K562 (cell line): Measurements from ENCODE around the gene ATAD5. TPM values are rescaled to one million over a fixed set of nuclear protein-coding genes. Genes with fewer than 3 reads are reported as not detected.

Source experiments
- ATAC-seq: fragments of 200-7000 bp; cut with Tn5 transposase; 3 replicates; pipeline ENCODE4 v1.9.1; 2020; ENCODE audit warnings: moderate library complexity
- BruUV-seq: library from RNA; stranded (reverse); fragments of 400-500 nt; replicated peaks from 2 replicates; lab custom pipeline; 2021; lab: Mats Ljungman, UMichigan
- CTCF ChIA-PET: fragments of 300-600 bp; formaldehyde crosslinking; extraction: SDS; loops from one replicate; lab custom pipeline; 2021; ENCODE audit warnings: low intra/inter-chr PET ratio; lab: Yijun Ruan, JAX
- POLR2A ChIA-PET: fragments of 300-600, 350-650 bp; sonication (Branson Sonifier 250); formaldehyde crosslinking; extraction: SDS; loops from one replicate; lab custom pipeline; 2021; ENCODE audit warnings: antibody characterized with exemption, inconsistent platforms; lab: Yijun Ruan, JAX
- DNase-seq, 4 experiments: peaks; one replicate each; pipeline versions ENCODE4 v3.0.0 to v3.0.0-alpha.2; 2011 to 2018; ENCODE audit warnings: low spot score in 3 of 4, mixed read lengths in 3 of 4; ENCODE audit errors: extremely low read depth in 1 of 4
- FAIRE-seq: peaks from 2 replicates; lab custom pipeline; 2011; peaks lifted over from hg19 to GRCh38; lab: Jason Lieb, UNC
- H2AFZ ChIP-seq: 2 replicates; pipeline ENCODE4 v1.6.0; 2011; ENCODE audit warnings: low read depth, low read length, control low read depth, inconsistent platforms
- H3K27ac ChIP-seq: fragments of 200-600 bp; 3 replicates; pipeline ENCODE4 v1.8.0; 2011; ENCODE audit warnings: low read depth, mild to moderate bottlenecking, control low read depth, inconsistent platforms, low read length, moderate library complexity, mixed read lengths; ENCODE audit errors: extremely low read depth
- H3K27me3 ChIP-seq, 2 experiments: fragments of 300-600 bp in 1 of 2; 2 replicates in 1 of 2; 3 replicates in 1 of 2; pipeline versions ENCODE4 v1.6.0 to v1.8.0; 2011; ENCODE audit warnings: inconsistent platforms in 2 of 2, low read length in 2 of 2, mild to moderate bottlenecking in 1 of 2, mixed read lengths in 1 of 2, moderate library complexity in 1 of 2; ENCODE audit not compliant: control insufficient read depth in 2 of 2, insufficient read depth in 2 of 2
- H3K36me3 ChIP-seq: fragments of 300-600 bp; 3 replicates; pipeline ENCODE4 v1.8.0; 2011; ENCODE audit warnings: mild to moderate bottlenecking, low read length, inconsistent platforms; ENCODE audit not compliant: control insufficient read depth, insufficient read depth
- H3K4me1 ChIP-seq, 2 experiments: fragments of 200-600 bp in 1 of 2; replicated peaks in 1 of 2; 2 replicates in 1 of 2; 3 replicates in 1 of 2; pipeline versions ENCODE4 v1.5.1 to v1.8.0; 2011; ENCODE audit warnings: inconsistent platforms in 2 of 2, low read length in 2 of 2, mild to moderate bottlenecking in 1 of 2, mixed read lengths in 1 of 2, moderate library complexity in 1 of 2; ENCODE audit not compliant: control insufficient read depth in 2 of 2, insufficient read depth in 2 of 2
- H3K4me2 ChIP-seq: 2 replicates; pipeline ENCODE4 v1.6.1; 2011; ENCODE audit warnings: low read length, control low read depth, inconsistent platforms, mixed read lengths; ENCODE audit not compliant: insufficient read depth
- H3K4me3 ChIP-seq: fragments of 200-600 bp; sonication (generic), shearing (Covaris generic); 2 replicates; pipeline ENCODE4 v1.5.1; 2016; ENCODE audit warnings: control low read depth, inconsistent platforms
- H3K79me2 ChIP-seq: fragments of 200-600 bp; 3 replicates; pipeline ENCODE4 v1.8.0; 2011; ENCODE audit warnings: low read length, inconsistent platforms; ENCODE audit not compliant: control insufficient read depth, insufficient read depth
- H3K9ac ChIP-seq, 2 experiments: 2 replicates each; pipeline versions ENCODE4 v1.6.0 to v1.6.1; 2011; ENCODE audit warnings: low read depth in 2 of 2, low read length in 2 of 2, control low read depth in 1 of 2, inconsistent platforms in 1 of 2, mild to moderate bottlenecking in 1 of 2, mixed read lengths in 1 of 2; ENCODE audit not compliant: insufficient read depth in 1 of 2
- H3K9me1 ChIP-seq: one replicate; pipeline ENCODE4 v1.6.0; 2011; ENCODE audit warnings: inconsistent platforms, mild to moderate bottlenecking, low read length, moderate library complexity; ENCODE audit not compliant: control insufficient read depth, insufficient read depth
- H3K9me3 ChIP-seq: replicated peaks from 2 replicates; pipeline ENCODE4 v1.5.1; 2011; ENCODE audit warnings: low read depth, low read length, inconsistent platforms; ENCODE audit not compliant: control insufficient read depth, insufficient read depth
- H4K20me1 ChIP-seq: replicated peaks from 2 replicates; pipeline ENCODE4 v1.6.1; 2011; ENCODE audit warnings: low read length, inconsistent platforms, mixed read lengths; ENCODE audit not compliant: control insufficient read depth, insufficient read depth
- C11orf30 ChIP-seq: fragments of 450-650 bp; IDR thresholded peaks from 2 replicates; pipeline ENCODE4 v1.6.1; 2016; ENCODE audit warnings: low read depth, mild to moderate bottlenecking
- CEBPB ChIP-seq: fragments of 450-650 bp; IDR thresholded peaks from 2 replicates; pipeline ENCODE4 v1.6.1; 2016; ENCODE audit warnings: missing genetic modification characterization, missing compliant biosample characterization
- COPS2 ChIP-seq: fragments of 450-650 bp; conservative IDR thresholded peaks from 2 replicates; pipeline ENCODE4 v1.6.1; 2016; ENCODE audit warnings: mild to moderate bottlenecking, moderate library complexity
- FOXP4 ChIP-seq: sonication (generic); formaldehyde crosslinking; IDR thresholded peaks from 2 replicates; pipeline ENCODE4 v1.8.0; 2022; ENCODE audit warnings: mild to moderate bottlenecking, missing genetic modification reagents, borderline replicate concordance
- KLF6 ChIP-seq: fragments of 250-450 bp; sonication (Bioruptor Pico); IDR thresholded peaks from 2 replicates; pipeline ENCODE4 v1.4.0; 2020; ENCODE audit warnings: mild to moderate bottlenecking, moderate library complexity, borderline replicate concordance
- MAFF ChIP-seq: IDR thresholded peaks from 2 replicates; pipeline ENCODE4 v1.6.1; 2012; ENCODE audit warnings: low read length, improper control_type of control experiment
- MAFG ChIP-seq: fragments of 450-650 bp; conservative IDR thresholded peaks from 2 replicates; pipeline ENCODE4 v1.6.1; 2016; ENCODE audit warnings: missing genetic modification characterization, missing compliant biosample characterization
- NCOR1 ChIP-seq: fragments of 450-650 bp; IDR thresholded peaks from 2 replicates; pipeline ENCODE4 v1.6.1; 2016; ENCODE audit warnings: mild to moderate bottlenecking, moderate library complexity
- NR3C1 ChIP-seq: sonication (generic); formaldehyde crosslinking; IDR thresholded peaks from 2 replicates; pipeline ENCODE4 v1.8.1; 2022; ENCODE audit warnings: missing genetic modification reagents
- PHF20 ChIP-seq: fragments of 450-650 bp; IDR thresholded peaks from 2 replicates; pipeline ENCODE4 v1.6.1; 2018; ENCODE audit not compliant: partially characterized antibody
- SAP30 ChIP-seq: fragments of 200-600 bp; sonication (generic); IDR thresholded peaks from 2 replicates; pipeline ENCODE4 v1.6.1; 2012; ENCODE audit warnings: borderline replicate concordance, low read depth, mild to moderate bottlenecking, moderate library complexity, low read length, control low read depth, inconsistent platforms; ENCODE audit not compliant: insufficient read depth, poor library complexity, severe bottlenecking
- SMAD2 ChIP-seq: fragments of 150-350 bp; IDR thresholded peaks from 2 replicates; pipeline ENCODE4 v1.6.1; 2014; ENCODE audit warnings: low read depth, mild to moderate bottlenecking, low read length
- SRF ChIP-seq, 2 experiments: fragments of 250-450, 450-650 bp in 1 of 2; sonication (Bioruptor Pico) in 1 of 2; sonication (generic) in 1 of 2; formaldehyde crosslinking; IDR thresholded peaks; 2 replicates each; pipeline versions ENCODE4 v1.5.0 to v1.5.1; 2020 to 2022; ENCODE audit warnings: mild to moderate bottlenecking in 1 of 2, missing genetic modification reagents in 1 of 2
- TCFL5 ChIP-seq: fragments of 250-450 bp; sonication (Bioruptor Pico); conservative IDR thresholded peaks from 2 replicates; pipeline ENCODE4 v1.6.1; 2021; ENCODE audit warnings: mild to moderate bottlenecking, moderate library complexity, matching md5 sums
- ZNF124 ChIP-seq: sonication (generic); formaldehyde crosslinking; IDR thresholded peaks from 2 replicates; pipeline ENCODE4 v1.8.1; 2022; ENCODE audit warnings: missing genetic modification reagents
- ZNF143 ChIP-seq: sonication (generic); formaldehyde crosslinking; IDR thresholded peaks from 2 replicates; pipeline ENCODE4 v1.9.0; 2022; ENCODE audit warnings: mild to moderate bottlenecking, missing genetic modification reagents
- ZNF316 ChIP-seq: fragments of 450-650 bp; IDR thresholded peaks from 2 replicates; pipeline ENCODE4 v1.6.1; 2016
- WGBS: fragments of 100-300 bp; shearing (Covaris generic); methylation state at CpG from one replicate; pipeline ENCODE4 v1.1.6; 2016; ENCODE audit warnings: low coverage, mixed read lengths; ENCODE audit not compliant: insufficient coverage; ENCODE audit errors: missing lambda C conversion rate; 5-methylcytosine and 5-hydroxymethylcytosine counted together
- in situ Hi-C: fragments of 300-500 bp; cut with MboI; formaldehyde crosslinking; loops from 4 replicates; pipeline ENCODE4 v1.15.0; 2018; ENCODE audit warnings: inconsistent platforms, mixed read lengths
- intact Hi-C: fragments of 100-400 bp; cut with micrococcal nuclease; formaldehyde crosslinking; loops from 2 replicates; pipeline ENCODE4 v1.14.2; 2022
- polyA plus RNA-seq, 8 experiments: library from polyadenylated mRNA; depleted of rRNA in 4 of 8; stranded (reverse) in 5 of 8; unstranded in 3 of 8; fragments of >200 nt; fragmentation: Nextera tagmentation in 2 of 8; fragmentation: Illumina TruSeq in 1 of 8; extraction: Ambion mirVana in 2 of 8; extraction: Trizol in 1 of 8; gene quantifications; 2 replicates each; pipeline versions ENCODE4 v1.2.1 to v1.2.3, GENCODE V29; 2011 to 2014; ENCODE audit warnings: inconsistent platforms in 1 of 8, missing spikeins in 1 of 8
- total RNA-seq, 7 experiments: library from RNA; depleted of rRNA in 6 of 7; stranded (reverse); fragments of >200 nt in 6 of 7; fragmentation: Illumina TruSeq in 2 of 7; extraction: Trizol in 2 of 7; gene quantifications; 2 replicates each; pipeline versions ENCODE4 v1.2.1 to v1.2.3, GENCODE V29; 2011 to 2021; ENCODE audit warnings: low replicate concordance in 1 of 7

The ATAD5 gene
- total and polyA plus RNA-seq, 9 of the 15 experiments (the other 6 are each of a cell fraction or from before 2014, with no cell fraction given) = 4.6 to 25.6 (median 19.5) TPM

DNA sequence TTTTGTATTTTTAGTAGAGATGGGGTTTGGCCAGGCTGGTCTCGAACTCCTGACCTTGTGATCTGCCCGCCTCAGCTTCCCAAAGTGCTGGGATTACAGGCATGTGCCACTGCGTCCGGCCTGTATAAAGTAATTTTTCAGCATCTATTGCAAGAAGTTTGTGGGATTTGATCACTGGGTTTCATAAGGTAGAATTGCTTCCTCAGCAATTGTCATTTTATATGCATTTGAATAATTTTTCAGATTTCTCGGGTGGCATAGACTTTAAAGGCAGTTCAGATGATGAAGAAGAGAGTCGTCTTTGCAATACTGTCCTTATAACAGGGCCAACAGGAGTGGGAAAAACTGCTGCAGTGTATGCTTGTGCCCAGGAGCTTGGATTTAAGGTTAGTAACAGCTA is 37.2 kb downstream of the ATAD5 start:
- Histone ChIP-seq H2AFZ (no peak overlapping the region), H3K27me3 (no peaks in the 10 kb centered on the region), H3K36me3 (peaks cover 79% of the 10 kb centered on the region), H3K79me2 (no peaks in the 10 kb centered on the region), H3K27ac (no peak overlapping the region), H4K20me1 (no peaks in the 10 kb centered on the region), H3K4me1 (no peaks in the 10 kb centered on the region), H3K9me3 (no peaks in the 10 kb centered on the region), H3K4me3 (no peak overlapping the region), H3K4me2 (no peak overlapping the region), H3K9ac (no peak overlapping the region), H3K9me1 (no peaks in the 10 kb centered on the region)
- ATAC-seq = no peak
- FAIRE-seq = no peak
- in situ Hi-C loops = no loop called here
- intact Hi-C loops = no loop called here
- DNase-seq = no peak
- 96% methylated on average over 6 of the region's 6 CpGs for WGBS
- ChIA-PET POLR2A (no interaction called here), CTCF (no interaction called here)
- BruUV-seq = no TSS peak
- no peak for TF ChIP-seq CEBPB (tag)
- TF ChIP-seq SMAD2 = no peak
- no peak for TF ChIP-seq SAP30
- peak; percentile 25; the same call in 1 of the 2 replicates for TF ChIP-seq MAFF
- peak; percentile 70 for TF ChIP-seq ZNF316
- 0 out of 2 replicates have a peak, but pooled peaks have one; percentile 8 for TF ChIP-seq MAFG (tag)
- no peak for TF ChIP-seq NR3C1 (CRISPR knock-in tag)
- TF ChIP-seq C11orf30 = peak; percentile 25; the same call in 1 of the 2 replicates
- no peak for TF ChIP-seq NCOR1
- TF ChIP-seq FOXP4 = no peak
- TF ChIP-seq KLF6 (CRISPR knock-in tag) = no peak
- TF ChIP-seq TCFL5 (CRISPR knock-in tag) = no peak
- no peak for TF ChIP-seq COPS2
- TF ChIP-seq ZNF124 (CRISPR knock-in tag) = no peak
- no peak for TF ChIP-seq SRF (CRISPR knock-in tag; IDR thresholded peaks at IDR 0.05)
- TF ChIP-seq ZNF143 = no peak
- TF ChIP-seq PHF20 = no peak
